Hippocampal formation (tissue), 2 donors: ENCODE measurements around the gene SECTM1.
"Not testable (repeated sequence)": the region's sequence is repeated elsewhere in the genome, so short reads cannot be mapped to it uniquely, and the experiment has no call there.

Experiments
- DNase-seq, 2 donors: peaks; one replicate each; lab custom pipeline; 2025; lab: John Stamatoyannopoulos, UW

Gene SECTM1

GRCh38 chr17:82333279-82334171 is at the start of gene SECTM1:
TSS of gene SECTM1 (minus strand) at chr17:82333766. CDS start at chr17:82327240, 6,526 bp downstream.
- no peak for DNase-seq

- DNase-seq, result no peak
These were observed 49.3 kb upstream of the SECTM1 start for GRCh38 chr17:82382933-82383255.

GRCh38 chr17:82382220-82382932 is 48.8 kb upstream of the SECTM1 start:
- not testable (repeated sequence) for DNase-seq

GRCh38 chr17:82381703-82382009 is 48.1 kb upstream of the SECTM1 start:
- DNase-seq, result not testable (repeated sequence)

- DNase-seq, result no peak
These were observed 47.5 kb upstream of the SECTM1 start for GRCh38 chr17:82380860-82381702.

GRCh38 chr17:82378741-82379021 is 45.1 kb upstream of the SECTM1 start:
- no peak for DNase-seq

GRCh38 chr17:82377924-82378740 is 44.6 kb upstream of the SECTM1 start:
- no peak for DNase-seq

GRCh38 chr17:82377294-82377693 is 43.7 kb upstream of the SECTM1 start:
- not testable (repeated sequence) for DNase-seq

GRCh38 chr17:82376042-82376730 is 42.6 kb upstream of the SECTM1 start:
- no peak for DNase-seq

GRCh38 chr17:82375359-82376041 is 41.9 kb upstream of the SECTM1 start:
- no peak for DNase-seq

GRCh38 chr17:82374626-82375331 is 41.2 kb upstream of the SECTM1 start:
- DNase-seq, result no peak

GRCh38 chr17:82373731-82374625 is 40.4 kb upstream of the SECTM1 start:
- no peak for DNase-seq

- not testable (repeated sequence) for DNase-seq
These were observed 39.5 kb upstream of the SECTM1 start for GRCh38 chr17:82373072-82373452.

- DNase-seq, result no peak
These were observed 38.9 kb upstream of the SECTM1 start for GRCh38 chr17:82372249-82373071.

- no peak for DNase-seq
These were observed 38.0 kb upstream of the SECTM1 start, which contains the start of gene UTS2R for GRCh38 chr17:82371333-82372248. TSS of gene UTS2R (plus strand) at chr17:82371765. CDS start at chr17:82374325, 2,560 bp downstream.

- DNase-seq, result no peak
These were observed 37.1 kb upstream of the SECTM1 start for GRCh38 chr17:82370471-82371332.
